OCI-LY1 (cell line): ENCODE measurements around the gene DHRS1.

Source experiments
- H2AFZ ChIP-seq: fragments of 200-600 bp; sonication (generic), shearing (Covaris generic); 2 replicates; pipeline ENCODE4 v1.6.0; 2014; ENCODE audit warnings: antibody characterized with exemption, mild to moderate bottlenecking, low read length
- H3F3A ChIP-seq: fragments of 200-600 bp; sonication (generic), shearing (Covaris generic); 2 replicates; pipeline ENCODE4 v1.6.0; 2014; ENCODE audit warnings: mild to moderate bottlenecking, antibody characterized with exemption, low read length, moderate library complexity; ENCODE audit not compliant: insufficient read depth
- H3K27ac ChIP-seq: fragments of 200-600 bp; sonication (generic); 2 replicates; pipeline ENCODE4 v1.5.1; 2014; ENCODE audit warnings: low read length, mixed run types, mild to moderate bottlenecking, low read depth; ENCODE audit not compliant: poor library complexity, severe bottlenecking
- H3K27me3 ChIP-seq: fragments of 200-600 bp; sonication (generic); 2 replicates; pipeline ENCODE4 v1.6.0; 2014; ENCODE audit warnings: antibody characterized with exemption, mild to moderate bottlenecking, low read length, moderate library complexity; ENCODE audit not compliant: insufficient read depth
- H3K36me3 ChIP-seq: fragments of 200-600 bp; sonication (generic); 2 replicates; pipeline ENCODE4 v1.6.1; 2014; ENCODE audit warnings: mild to moderate bottlenecking, antibody characterized with exemption, low read length, moderate library complexity, mixed read lengths; ENCODE audit not compliant: insufficient read depth
- H3K4me1 ChIP-seq: fragments of 200-600 bp; sonication (generic); 2 replicates; pipeline ENCODE4 v1.5.1; 2014; ENCODE audit warnings: mild to moderate bottlenecking, low read length, moderate library complexity; ENCODE audit not compliant: insufficient read depth, severe bottlenecking
- H3K4me2 ChIP-seq: fragments of 200-600 bp; sonication (generic), shearing (Covaris generic); 2 replicates; pipeline ENCODE4 v1.6.1; 2014; ENCODE audit warnings: low read length
- H3K4me3 ChIP-seq: fragments of 200-600 bp; sonication (generic); 2 replicates; pipeline ENCODE4 v1.5.1; 2014; ENCODE audit warnings: low read length, low read depth, mild to moderate bottlenecking, mixed read lengths; ENCODE audit not compliant: poor library complexity, severe bottlenecking
- H3K79me2 ChIP-seq: fragments of 200-600 bp; shearing (Covaris generic); 2 replicates; pipeline ENCODE4 v1.6.1; 2016; ENCODE audit warnings: mixed run types, low read length, mixed read lengths; ENCODE audit not compliant: insufficient read depth
- H3K9ac ChIP-seq: fragments of 200-600 bp; sonication (generic), shearing (Covaris generic); 2 replicates; pipeline ENCODE4 v1.6.1; 2014; ENCODE audit warnings: mild to moderate bottlenecking, low read length, mixed read lengths
- H3K9me2 ChIP-seq: fragments of 200-600 bp; sonication (generic), shearing (Covaris generic); 2 replicates; pipeline ENCODE4 v1.6.1; 2014; ENCODE audit warnings: low read depth, mild to moderate bottlenecking, low read length, mixed read lengths
- H3K9me3 ChIP-seq: fragments of 200-600 bp; shearing (Covaris generic); 2 replicates; pipeline ENCODE4 v1.6.1; 2014; ENCODE audit warnings: low read length, mixed read lengths
- H4K20me1 ChIP-seq: fragments of 200-600 bp; sonication (generic), shearing (Covaris generic); 2 replicates; pipeline ENCODE4 v1.6.0; 2016; ENCODE audit warnings: mild to moderate bottlenecking, low read length; ENCODE audit not compliant: insufficient read depth
- EZH2 ChIP-seq: fragments of 200-600 bp; sonication (generic), shearing (Covaris generic); IDR thresholded peaks from 2 replicates; pipeline ENCODE4 v1.8.0; 2017; ENCODE audit warnings: borderline replicate concordance, mixed run types, mild to moderate bottlenecking, antibody characterized with exemption, low read length, moderate library complexity, mixed read lengths
- TF ChIP-seq, protein P1 (sequence below): fragments of 200-600 bp; sonication (generic), shearing (Covaris generic); IDR thresholded peaks from 2 replicates; pipeline ENCODE4 v1.5.1; 2017; ENCODE audit warnings: mild to moderate bottlenecking, antibody characterized with exemption, low read length, moderate library complexity, mixed read lengths

The DHRS1 gene

GRCh38 chr14:24274101-24274543 is 25.5 kb downstream of the DHRS1 start:
- Histone ChIP-seq H3K9me2 (no peaks in the 10 kb centered on the region), H3K4me2 (no peak overlapping the region; the same call in 1 of the 2 replicates), H3K27ac (peak overlapping the region; percentile 58), H3K36me3 (no peaks in the 10 kb centered on the region), H3K79me2 (no peaks in the 10 kb centered on the region), H4K20me1 (no peaks in the 10 kb centered on the region), H3F3A (no peaks in the 10 kb centered on the region), H3K9me3 (no peaks in the 10 kb centered on the region), H3K4me1 (peaks cover 55% of the 10 kb centered on the region), H3K27me3 (no peaks in the 10 kb centered on the region), H2AFZ (no peak overlapping the region), H3K9ac (no peak overlapping the region; the same call in 1 of the 2 replicates), H3K4me3 (no peak overlapping the region)
- TF ChIP-seq EZH2: no peak
- TF ChIP-seq, protein P1, sequence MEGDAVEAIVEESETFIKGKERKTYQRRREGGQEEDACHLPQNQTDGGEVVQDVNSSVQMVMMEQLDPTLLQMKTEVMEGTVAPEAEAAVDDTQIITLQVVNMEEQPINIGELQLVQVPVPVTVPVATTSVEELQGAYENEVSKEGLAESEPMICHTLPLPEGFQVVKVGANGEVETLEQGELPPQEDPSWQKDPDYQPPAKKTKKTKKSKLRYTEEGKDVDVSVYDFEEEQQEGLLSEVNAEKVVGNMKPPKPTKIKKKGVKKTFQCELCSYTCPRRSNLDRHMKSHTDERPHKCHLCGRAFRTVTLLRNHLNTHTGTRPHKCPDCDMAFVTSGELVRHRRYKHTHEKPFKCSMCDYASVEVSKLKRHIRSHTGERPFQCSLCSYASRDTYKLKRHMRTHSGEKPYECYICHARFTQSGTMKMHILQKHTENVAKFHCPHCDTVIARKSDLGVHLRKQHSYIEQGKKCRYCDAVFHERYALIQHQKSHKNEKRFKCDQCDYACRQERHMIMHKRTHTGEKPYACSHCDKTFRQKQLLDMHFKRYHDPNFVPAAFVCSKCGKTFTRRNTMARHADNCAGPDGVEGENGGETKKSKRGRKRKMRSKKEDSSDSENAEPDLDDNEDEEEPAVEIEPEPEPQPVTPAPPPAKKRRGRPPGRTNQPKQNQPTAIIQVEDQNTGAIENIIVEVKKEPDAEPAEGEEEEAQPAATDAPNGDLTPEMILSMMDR: no peak

GRCh38 chr14:24273422-24273998 is 26.1 kb downstream of the DHRS1 start:
- H3K4me2 ChIP-seq: no peak overlapping the region; the same call in 1 of the 2 replicates
- H3K79me2 ChIP-seq: no peaks in the 10 kb centered on the region
- H3K36me3 ChIP-seq: no peaks in the 10 kb centered on the region
- H3K27me3 ChIP-seq: no peaks in the 10 kb centered on the region
- no peak overlapping the region for H3K4me3 ChIP-seq
- no peak overlapping the region for H2AFZ ChIP-seq
- no peak for TF ChIP-seq EZH2
- TF ChIP-seq, protein P1: peak; percentile 20; the same call in 1 of the 2 replicates
- no peaks in the 10 kb centered on the region for H3K9me2 ChIP-seq
- no peak overlapping the region for H3K9ac ChIP-seq
- H3K9me3 ChIP-seq: no peaks in the 10 kb centered on the region
- H3K4me1 ChIP-seq: peaks cover 53% of the 10 kb centered on the region
- H4K20me1 ChIP-seq: no peaks in the 10 kb centered on the region
- H3F3A ChIP-seq: no peaks in the 10 kb centered on the region
- peak overlapping the region; percentile 58 for H3K27ac ChIP-seq

GRCh38 chr14:24272467-24272866 is 27.1 kb downstream of the DHRS1 start:
- Histone ChIP-seq H3K9ac (peak overlapping the region; percentile 60; the same call in 1 of the 2 replicates), H3K4me1 (peaks cover 46% of the 10 kb centered on the region), H3K9me2 (no peaks in the 10 kb centered on the region), H2AFZ (no peak overlapping the region), H3K4me2 (peak overlapping the region; percentile 69), H3K27ac (peak overlapping the region; percentile 63), H3F3A (no peaks in the 10 kb centered on the region), H4K20me1 (no peaks in the 10 kb centered on the region), H3K9me3 (no peaks in the 10 kb centered on the region), H3K79me2 (no peaks in the 10 kb centered on the region), H3K4me3 (peak overlapping the region; percentile 67), H3K27me3 (no peaks in the 10 kb centered on the region), H3K36me3 (no peaks in the 10 kb centered on the region)
- TF ChIP-seq, protein P1: no peak
- TF ChIP-seq EZH2: no peak
